ENCODE measurements around the gene ZFP91.

ZFP91 gene, protein sequence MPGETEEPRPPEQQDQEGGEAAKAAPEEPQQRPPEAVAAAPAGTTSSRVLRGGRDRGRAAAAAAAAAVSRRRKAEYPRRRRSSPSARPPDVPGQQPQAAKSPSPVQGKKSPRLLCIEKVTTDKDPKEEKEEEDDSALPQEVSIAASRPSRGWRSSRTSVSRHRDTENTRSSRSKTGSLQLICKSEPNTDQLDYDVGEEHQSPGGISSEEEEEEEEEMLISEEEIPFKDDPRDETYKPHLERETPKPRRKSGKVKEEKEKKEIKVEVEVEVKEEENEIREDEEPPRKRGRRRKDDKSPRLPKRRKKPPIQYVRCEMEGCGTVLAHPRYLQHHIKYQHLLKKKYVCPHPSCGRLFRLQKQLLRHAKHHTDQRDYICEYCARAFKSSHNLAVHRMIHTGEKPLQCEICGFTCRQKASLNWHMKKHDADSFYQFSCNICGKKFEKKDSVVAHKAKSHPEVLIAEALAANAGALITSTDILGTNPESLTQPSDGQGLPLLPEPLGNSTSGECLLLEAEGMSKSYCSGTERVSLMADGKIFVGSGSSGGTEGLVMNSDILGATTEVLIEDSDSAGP

DNA sequence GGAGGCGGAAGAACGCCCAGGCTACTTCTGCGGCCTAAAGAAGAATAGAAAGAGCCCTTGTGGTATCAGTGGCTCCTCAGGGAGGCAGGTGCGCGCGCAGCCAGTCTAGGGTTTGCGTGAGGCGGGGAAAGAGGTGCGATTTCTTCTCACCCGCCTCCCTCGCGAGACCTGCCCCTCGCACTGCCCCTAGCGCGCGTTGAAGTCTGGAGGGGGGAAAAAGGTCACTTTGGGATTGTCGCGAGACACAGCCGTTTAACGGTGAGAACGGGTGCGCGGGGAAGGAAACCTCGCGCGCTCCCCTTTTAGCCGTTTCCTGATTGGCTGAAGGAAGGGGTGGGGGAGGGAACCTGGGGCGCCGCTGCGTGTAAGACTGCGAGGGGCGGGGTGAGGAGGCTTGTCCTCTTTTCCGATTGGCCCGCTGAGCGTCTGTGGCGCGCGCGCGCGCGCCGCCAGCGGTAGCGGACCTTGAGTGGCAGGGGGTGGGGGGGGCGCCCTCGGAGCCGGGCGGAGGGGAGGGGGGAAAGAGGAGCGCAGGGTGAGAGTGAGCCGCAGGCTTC, at the start of gene ZFP91:
Gene ZFP91, plus strand, starts transcription at position 429 of the 557 bp plus-strand sequence. CDS start 219 bp downstream, outside the sequence.
- DNase-seq = peak; percentile 94 to 99 (median 97)

DNA sequence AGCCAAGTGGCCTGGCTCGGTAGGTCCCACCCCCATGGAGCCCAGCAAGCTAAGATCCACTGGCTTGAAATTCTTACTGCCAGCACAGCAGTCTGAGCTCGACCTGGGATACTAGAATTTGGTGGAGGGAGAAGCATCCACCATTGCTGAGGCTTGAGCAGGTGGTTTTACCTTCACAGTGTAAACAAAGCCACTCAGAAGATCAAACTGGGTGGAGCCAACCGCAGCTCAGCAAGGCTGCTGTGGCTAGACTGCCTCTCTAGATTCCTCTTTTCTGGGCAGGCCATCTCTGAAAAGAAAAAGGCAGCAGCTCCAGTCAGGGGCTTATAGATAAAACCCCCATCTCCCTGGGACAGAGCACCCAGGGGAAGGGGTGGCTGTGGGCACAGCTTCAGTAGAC, 48.6 kb upstream of the ZFP91 start:
- DNase-seq = peak; percentile 10 to 60 (median 30)

GRCh38 chr11:58531865-58532341, 47.0 kb upstream of the ZFP91 start:
- no peak for DNase-seq

DNA sequence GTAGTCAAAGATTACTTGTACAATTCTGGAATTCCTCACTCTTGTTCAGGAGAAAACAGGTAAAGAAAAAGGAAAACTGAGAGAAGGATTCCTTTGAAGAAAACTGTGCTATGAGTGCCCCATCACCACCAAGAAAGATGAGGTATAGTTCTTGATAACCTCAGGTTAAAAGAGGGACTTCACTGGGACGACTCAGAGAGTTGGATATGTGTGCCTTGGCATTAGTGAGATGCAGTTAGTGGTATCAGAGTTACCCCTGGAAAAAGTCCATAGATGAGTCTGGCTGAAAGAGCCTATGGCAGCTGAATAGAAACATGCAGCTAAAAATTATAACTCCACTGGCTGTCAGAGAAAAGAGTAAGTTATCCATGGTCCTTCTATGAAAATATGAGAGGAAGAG, 32.0 kb upstream of the ZFP91 start:
- DNase-seq = no peak

DNA sequence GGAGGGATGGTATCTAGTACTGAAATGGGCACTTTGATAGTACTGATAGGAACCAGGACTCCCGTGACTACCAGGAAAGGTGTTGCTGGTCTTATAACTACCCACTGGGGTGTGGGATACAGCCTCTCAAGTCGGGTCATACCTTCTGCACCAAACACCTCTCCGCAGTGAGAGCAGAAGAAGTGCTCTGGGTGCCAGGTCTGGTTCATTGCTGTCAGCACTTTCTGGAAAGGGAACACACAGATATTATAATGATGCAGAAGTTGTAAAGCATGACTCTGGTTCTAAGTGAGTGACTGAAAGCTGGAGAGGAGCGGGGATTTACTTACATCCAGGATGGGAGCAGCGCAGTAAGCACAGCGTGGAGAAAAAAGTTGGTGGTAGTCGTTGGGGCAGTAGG, 29.2 kb upstream of the ZFP91 start:
- DNase-seq = no peak

- no peak for DNase-seq
These were observed 18.0 kb upstream of the ZFP91 start for GRCh38 chr11:58560842-58561241.

DNA sequence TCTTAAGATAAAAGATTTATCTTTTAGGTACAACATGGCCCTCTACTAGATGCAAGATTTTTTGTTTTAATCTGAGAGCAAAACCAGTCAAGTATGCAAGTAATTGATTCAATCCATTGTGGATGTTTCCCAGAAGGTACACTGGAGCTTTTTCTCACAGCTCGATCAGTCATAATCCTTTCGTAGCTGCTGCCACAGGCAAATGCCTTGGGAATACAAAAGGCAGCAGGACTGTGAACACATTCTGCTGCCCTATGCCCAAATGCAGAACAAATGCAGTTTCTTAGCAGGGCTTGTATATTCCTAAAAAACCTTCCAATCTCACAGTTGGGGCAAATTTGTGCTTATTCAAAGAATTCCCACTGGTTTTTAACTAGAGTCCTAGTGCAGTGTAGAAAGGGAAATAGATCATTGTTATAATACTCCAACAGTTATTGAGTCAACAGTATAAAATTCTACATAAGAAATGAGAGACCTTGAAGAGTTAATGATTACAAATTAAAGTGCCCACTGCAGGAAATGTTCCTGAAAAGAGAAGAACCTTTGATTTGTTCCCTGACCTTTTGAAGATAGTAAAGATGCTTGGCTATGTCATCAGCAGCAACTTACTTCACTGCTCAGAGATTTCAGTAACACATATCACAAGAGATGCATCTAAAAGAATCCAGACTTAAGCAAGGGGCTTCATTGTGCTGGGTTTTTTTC, 17.3 kb upstream of the ZFP91 start:
- no peak for DNase-seq

DNA sequence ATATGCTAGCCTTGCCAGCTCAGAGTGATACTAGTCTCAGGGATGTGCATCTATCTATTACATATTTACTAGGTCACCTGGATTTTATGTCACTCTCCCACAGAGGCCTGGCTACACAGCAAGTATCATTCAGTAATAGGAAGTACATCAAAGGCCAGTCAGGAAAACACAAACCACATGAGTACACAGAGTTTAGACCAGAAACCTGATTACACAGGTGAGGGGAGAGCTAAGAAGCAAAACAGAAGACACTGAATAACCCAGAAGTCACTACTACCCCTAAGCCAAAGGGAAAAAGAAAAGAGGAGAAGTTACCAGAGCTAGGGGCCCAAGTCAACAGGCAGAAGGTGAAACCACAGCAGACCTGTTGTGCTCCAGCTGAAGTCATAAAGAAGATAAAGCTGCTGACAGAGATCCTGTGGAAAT, 16.5 kb upstream of the ZFP91 start:
- no peak for DNase-seq

DNA sequence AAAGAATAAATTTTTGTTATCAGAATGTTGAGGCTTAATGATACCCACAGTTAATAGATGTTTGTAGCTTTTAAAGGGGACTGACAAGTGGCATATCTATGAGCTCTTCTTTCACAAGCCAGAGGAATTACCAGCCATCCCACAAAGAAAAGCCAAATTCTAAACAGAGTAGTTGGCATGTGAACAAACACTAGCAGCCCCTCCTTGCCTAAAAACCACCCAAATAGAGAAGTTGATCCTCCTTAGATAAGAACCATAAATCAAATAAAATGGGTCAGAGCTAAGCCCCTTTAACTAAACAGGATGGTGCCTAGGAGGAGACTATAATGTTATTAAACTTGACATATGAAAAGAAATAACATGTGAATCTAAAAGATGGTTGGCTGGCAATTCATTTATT, 14.6 kb upstream of the ZFP91 start:
- no peak for DNase-seq

DNA sequence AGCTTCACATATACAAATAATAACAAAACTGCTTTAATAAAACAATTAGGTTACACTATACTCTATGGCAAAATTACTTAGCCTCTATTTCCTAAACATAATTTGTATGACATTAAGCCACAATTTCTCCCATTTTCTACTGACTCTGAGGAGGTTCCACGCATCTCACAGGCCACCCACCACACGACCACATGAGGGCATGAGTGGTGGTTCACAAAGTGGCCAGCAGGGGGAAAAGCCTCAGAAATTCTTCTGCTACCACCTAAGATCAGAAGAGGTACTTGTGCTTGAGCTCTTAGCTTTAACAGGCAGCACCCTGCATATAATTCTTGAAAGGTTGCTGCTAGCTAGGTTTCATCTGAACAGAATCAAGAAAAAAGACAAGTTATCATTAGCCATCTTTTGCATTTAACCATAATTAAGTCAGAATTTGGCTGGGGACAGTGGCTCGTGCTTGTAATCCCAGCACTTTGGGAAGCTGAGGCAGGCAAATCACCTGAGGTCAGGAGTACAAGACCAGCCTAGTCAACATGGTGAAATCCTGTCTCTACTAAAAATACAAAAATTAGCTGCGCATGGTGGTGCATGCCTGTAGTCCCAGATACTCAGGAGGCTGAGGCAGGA, 10.9 kb upstream of the ZFP91 start:
- DNase-seq = peak; percentile 55 to 77 (median 69)

DNA sequence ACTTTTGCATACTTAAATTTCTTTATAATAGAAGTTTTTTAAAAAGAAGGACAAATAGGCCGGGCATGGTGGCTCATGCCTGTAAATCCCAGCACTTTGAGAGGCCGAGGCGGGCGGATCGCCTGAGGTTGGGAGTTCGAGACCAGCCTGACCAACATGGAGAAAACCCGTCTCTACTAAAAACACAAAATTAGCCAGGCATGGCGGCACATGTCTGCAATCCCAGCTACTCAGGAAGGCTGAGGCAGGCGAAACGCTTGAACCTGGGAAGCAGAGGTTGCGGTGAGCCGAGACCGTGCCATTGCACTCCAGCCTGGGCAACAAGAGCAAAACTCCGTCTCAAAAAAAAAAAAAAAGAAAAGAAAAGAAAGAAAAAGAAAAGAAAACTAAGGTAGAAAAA, 6.0 kb upstream of the ZFP91 start:
- DNase-seq = peak in 1 of 6 experiments; percentile 8

GRCh38 chr11:58573451-58574104, 5.3 kb upstream of the ZFP91 start:
- peak; percentile 11 to 52 (median 34) for DNase-seq

DNA sequence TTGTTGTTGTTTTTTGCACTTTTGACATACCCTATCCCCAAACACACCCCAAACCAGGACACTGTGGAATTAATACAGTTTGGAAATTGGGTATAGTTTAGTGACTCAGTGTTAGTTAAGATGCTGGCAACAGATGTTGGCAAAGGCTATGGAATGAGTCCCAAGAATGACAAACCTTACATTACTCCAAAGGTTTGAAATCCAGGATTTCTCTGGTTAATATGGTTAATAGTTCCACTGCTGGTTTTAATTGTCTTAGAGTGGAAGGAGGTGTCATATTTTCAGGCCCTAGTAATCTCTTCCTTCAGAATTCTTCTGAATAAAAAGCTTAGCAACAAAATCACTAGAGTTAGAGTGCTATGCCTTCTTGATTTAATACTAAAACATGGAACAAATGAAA, 4.0 kb upstream of the ZFP91 start:
- DNase-seq = no peak

DNA sequence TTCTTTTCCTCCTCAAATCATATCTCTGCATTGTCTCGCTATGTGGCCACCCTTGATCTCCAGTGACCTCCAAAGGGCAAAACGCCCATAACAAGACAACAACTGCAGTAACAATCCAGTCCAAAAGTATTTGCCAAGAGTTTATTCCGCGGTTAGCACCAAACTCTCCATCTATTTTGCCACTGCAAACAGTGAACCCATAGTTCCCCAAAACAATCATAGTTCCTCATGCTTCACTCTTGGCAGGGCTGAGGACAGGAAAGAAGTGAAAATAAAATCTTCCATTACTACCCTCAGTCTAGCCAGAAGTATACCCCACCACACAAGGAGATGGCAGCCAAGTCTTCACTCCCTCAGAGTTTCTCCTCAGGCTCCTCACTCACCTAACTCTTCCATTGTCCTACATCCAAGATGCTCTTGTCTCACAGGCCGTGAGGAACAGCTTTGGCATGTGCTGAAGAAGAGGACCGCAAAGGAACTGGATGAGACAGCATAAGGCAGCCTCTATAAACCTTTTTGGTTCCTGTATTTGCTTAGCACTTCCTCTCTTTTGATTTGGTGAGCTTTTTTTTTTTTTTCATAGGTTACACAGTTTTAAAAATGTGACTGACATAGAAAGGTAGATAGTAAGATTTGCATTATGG, 3.4 kb upstream of the ZFP91 start, which contains the start of gene LPXN:
Gene LPXN, minus strand, starts transcription at position 480 of the 644 bp plus-strand sequence. Its CDS starts 84 bp downstream, at position 396.
- peak; percentile 30 to 72 (median 59) for DNase-seq

GRCh38 chr11:58576887-58577471, 1.9 kb upstream of the ZFP91 start:
- DNase-seq = no peak

GRCh38 chr11:58577555-58578135, 1.2 kb upstream of the ZFP91 start:
- peak in 5 of 6 experiments; percentile 72 to 88 (median 77) for DNase-seq

- DNase-seq = peak; percentile 93 to 98 (median 96)
These were observed 678 bp upstream of the ZFP91 start for GRCh38 chr11:58578136-58578634.

GRCh38 chr11:58579192-58580129, 598 bp downstream of the ZFP91 start:
- DNase-seq = peak; percentile 84 to 94 (median 90)

DNA sequence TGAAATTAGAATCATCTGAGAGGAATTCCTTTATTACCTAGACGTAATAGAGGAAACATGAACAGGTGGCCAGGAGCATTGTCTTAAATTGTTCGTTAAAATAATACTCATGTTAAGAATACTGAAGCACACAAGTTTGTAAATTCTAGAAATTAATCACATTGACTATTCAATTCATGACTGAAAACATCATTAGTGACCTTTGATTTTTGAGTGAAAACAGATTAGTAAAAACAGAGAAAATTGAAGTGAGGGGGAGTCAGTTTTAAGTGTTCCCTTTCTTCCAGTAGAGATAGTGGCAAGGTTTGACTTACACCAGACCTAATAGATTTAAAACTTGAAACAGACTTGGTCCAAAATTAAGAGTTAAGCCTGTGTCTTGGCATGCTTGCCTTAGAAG, 1.4 kb downstream of the ZFP91 start:
- DNase-seq = no peak
